Dermis blood vessel endothelial cell (primary cell): ENCODE results near the gene RALGAPA1. TPM values are rescaled to one million over a fixed set of nuclear protein-coding genes. Genes with fewer than 3 reads are reported as not detected.
A peak's percentile ranks its signal among the peaks of the same experiment; 100 is the strongest.

Experiments used
- DNase-seq: peaks from one replicate; pipeline ENCODE4 v3.0.0; 2010
- total RNA-seq: library from RNA; depleted of rRNA; stranded (reverse); fragments of >200 nt; gene quantifications from 2 replicates; pipeline ENCODE4 v1.2.3, GENCODE V29; 2014

Gene RALGAPA1
- total RNA-seq, 1 donor from 2014 or later: 44.1 TPM

- no peak for DNase-seq
These were observed 274.8 kb downstream of the RALGAPA1 start for GRCh38 chr14:35534208-35534872.

DNA sequence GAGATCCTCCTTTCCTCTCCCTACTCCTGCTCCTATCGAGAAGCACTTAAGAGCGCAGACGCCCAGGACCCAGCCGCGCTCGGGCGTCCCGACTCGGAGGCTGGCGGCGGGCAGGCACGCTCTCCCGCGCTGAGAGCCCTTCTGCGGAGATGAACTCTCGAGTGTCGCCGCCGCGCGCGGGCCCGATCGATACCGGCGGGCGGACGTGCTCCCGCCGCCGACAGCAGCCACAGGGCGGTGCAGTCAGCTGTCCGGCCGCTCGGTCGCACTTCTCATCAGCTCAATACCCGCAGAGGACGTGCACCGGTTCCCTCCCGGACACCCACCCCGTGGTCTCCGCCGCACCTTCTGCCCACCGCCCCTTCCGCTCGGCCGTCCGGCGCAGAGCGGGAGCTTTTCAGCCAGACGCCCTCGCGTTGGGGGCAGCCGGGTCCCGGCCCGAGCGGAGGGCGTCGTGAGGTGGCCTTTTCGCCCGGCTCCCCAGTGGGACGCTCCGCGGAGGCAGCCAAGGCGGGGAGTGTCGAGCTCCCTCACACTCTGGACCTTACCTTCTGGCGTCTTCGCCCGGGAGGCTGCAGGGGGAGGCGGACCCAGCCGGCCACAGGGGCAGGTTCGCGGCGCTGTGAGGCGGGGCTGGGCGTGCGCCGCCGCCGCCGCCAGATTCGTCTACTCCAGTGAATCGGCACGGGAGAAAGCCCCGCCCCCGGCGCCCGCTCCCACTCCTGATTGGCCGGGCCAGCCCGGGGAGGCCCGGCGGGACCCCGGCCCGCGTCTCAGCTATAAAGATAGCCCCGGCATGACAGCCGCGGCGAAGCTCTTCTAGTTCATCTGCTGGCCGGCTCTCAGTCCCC is 275.5 kb downstream of the RALGAPA1 start, which contains the start of gene INSM2:
Gene INSM2 (plus strand): TSS at position 808 of the 851 bp plus-strand sequence. CDS start 89 bp downstream, outside the sequence.
- DNase-seq: peak; percentile 69

GRCh38 chr14:35532783-35533356 is 276.2 kb downstream of the RALGAPA1 start:
- no peak for DNase-seq

DNA sequence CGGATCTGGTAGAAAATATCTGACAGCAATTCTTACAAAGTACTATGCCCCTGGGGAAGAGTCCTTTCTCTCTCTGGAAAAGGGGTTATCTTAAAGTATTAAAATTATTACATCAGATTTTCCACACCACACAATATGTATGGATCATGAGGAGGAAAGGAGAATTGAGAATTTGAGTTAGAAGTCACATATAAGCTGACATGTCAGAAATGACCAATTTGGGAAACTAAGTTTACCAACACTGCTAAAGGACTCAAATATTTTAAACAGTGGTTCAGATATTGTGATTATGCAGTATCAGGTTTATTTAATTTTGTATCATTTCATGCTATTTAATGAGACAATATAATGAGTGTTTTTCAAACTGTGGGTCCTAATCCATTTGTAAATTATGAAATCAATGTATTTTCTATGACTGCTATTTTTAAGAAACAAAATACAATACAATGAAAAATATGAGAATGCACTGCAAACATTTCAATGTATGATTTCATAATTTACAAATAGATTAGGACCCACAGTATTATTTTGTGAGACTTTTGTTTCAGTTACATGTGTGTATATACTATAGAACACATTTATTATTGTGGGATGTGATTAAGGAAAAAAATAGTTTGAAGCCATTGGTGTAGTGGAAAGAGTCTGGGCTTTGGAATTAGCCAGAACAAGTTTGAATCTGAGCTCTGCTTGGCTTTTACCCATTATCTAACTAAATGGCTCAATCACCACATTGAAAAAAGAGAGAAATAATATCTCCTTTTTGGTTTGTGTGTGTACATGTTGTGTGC is 276.9 kb downstream of the RALGAPA1 start:
- no peak for DNase-seq

GRCh38 chr14:35526962-35527361 is 282.1 kb downstream of the RALGAPA1 start:
- DNase-seq: no peak

DNA sequence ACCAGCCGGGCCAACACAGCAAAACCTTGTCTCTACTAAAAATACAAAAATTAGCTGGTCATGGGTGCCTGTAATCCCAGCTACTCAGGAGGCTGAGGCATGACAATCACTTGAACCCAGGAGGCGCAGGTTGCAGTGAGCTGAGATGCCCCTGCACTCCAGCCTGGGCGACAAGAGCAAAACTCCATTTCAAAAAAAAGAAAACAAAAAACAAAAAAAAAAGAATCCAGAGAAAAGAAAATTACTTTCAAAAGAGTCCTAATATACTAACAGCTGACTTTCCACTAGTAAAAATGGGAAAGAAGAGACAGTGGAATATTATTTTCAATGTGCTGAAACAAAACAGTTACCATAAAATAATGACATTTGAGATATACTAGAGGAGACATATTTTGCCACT is 283.4 kb downstream of the RALGAPA1 start:
- DNase-seq: no peak

DNA sequence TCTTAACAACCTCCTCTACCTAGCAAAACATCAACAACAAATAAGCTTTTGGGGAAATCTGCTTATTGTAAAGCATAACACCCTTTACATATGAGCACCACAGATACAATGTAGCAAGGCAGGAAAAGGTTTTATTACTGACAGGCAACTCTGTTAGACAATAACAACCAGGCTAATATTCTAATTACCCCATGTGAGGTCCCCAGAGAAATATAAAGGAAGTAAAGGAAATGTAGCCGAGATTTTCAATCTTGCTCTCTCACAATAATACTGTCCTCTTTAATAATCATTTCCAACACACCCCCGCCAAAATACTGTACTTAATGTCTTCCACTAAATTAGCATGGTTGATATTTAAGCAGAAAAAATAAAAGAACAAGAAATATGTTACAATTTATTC is 289.1 kb downstream of the RALGAPA1 start:
- DNase-seq: peak; percentile 25

DNA sequence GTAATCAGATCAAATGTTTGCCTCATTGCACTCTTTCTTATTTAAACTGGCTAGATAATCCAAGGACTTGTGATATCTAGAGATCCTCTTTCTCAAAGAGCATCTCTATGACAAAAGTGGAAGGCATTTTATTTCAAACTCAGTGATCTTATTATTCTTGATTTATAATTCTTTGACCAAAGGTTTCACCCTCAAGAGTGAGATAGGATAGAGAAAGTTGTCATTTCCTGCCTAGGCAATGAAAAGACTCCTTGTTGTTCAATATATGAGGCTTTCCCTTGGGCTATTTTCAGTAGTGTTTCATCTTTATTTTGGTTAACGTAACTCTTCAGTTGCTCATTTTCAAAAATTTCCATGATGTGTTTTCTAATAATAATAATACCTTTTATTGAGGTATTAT is 293.2 kb downstream of the RALGAPA1 start:
- DNase-seq: no peak

GRCh38 chr14:35512765-35513164 is 296.3 kb downstream of the RALGAPA1 start:
- DNase-seq: no peak

DNA sequence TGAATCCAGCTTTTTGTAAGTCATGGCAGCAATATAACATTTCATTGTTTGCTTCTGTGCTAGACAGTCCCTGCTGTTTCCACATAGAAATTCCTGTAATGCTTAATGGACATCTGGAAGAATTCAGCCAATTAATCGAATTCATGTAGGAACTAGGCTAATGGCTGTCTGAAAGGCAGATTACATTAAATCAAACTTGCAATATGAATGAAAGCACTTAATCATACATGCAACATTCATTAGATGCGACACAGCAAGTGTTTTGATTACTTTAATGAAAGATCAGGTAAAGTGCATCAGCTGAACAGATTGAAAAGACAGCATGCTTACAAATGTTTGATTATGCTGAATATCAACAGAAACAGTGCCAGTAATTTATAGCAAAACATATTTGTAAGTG is 299.2 kb downstream of the RALGAPA1 start:
- no peak for DNase-seq

DNA sequence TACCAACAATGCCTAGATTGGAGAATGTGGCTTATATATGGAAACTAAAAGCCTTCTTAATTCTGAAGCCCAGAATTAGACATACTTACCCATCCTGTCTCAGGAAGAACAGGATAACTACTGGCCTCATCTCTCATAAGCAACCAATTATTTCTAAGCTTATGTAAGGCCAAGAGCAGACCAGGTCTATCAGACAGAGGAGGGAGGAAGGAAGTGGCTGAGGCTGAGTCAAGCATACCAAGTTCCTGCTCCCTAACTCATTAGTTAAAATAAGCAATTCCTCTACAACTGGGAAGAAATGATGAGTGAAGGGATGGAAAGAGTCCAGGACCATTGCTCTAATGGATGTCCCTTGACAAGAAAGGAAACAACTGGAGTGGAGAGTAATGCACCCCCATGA is 302.2 kb downstream of the RALGAPA1 start:
- DNase-seq: peak; percentile 73

- peak; percentile 2 for DNase-seq
These were observed 302.6 kb downstream of the RALGAPA1 start for GRCh38 chr14:35506461-35506860.

- no peak for DNase-seq
These were observed 304.8 kb downstream of the RALGAPA1 start for GRCh38 chr14:35504260-35504659.

DNA sequence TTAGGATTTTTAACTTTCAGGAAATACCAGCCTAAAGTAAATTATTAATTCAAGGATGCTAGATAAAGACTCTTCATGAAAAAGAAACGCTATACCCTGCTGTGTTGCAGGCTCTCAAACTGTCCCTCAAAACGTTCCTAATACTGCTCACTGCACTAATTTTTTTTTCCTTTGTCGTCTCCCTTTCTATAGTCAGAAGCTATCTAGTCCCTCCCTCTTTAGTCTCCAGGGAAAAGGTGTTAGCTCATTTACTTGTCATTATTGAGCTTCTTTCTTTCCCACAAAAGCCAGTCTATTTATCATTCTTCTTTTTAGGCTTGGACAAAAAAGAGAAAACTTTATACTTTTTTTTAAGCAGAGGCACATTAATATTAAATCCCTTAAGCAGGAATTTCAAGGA is 305.4 kb downstream of the RALGAPA1 start:
- no peak for DNase-seq

DNA sequence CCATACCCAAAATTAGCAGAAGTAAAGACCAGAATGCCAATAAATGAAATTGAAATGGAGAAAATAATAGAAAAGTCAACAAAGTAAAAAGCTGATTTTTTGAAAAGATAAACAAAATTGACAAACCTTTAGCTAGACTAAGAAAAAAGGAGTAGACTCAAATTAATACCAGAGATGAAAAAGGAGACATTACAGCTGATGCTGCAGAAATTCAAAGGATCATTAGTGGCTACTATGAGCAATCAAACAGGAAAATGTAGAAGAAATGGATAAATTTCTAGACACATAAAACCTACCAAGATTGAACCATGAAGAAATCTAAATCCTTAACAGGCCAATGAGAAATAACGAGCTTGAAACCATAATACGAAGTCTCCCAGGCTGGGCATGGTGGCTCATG is 309.9 kb downstream of the RALGAPA1 start:
- no peak for DNase-seq

DNA sequence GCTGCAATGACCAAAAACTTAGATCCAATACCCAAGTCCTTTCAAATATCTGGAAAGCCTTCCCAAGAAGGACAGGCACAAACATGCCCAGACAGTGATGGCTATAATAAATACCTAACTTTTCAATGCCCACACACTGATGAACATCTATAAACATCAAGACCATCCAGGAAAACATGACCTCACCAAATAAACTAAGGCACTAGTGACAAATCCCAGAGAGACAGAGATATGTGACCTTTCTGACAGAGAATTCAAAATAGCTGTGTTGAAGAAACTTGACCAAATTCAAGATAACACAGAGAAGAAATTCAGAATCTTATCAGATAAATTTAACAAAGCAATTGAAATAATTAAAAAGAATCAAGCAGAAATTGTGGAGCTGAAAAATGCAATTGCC is 313.8 kb downstream of the RALGAPA1 start:
- DNase-seq: no peak

DNA sequence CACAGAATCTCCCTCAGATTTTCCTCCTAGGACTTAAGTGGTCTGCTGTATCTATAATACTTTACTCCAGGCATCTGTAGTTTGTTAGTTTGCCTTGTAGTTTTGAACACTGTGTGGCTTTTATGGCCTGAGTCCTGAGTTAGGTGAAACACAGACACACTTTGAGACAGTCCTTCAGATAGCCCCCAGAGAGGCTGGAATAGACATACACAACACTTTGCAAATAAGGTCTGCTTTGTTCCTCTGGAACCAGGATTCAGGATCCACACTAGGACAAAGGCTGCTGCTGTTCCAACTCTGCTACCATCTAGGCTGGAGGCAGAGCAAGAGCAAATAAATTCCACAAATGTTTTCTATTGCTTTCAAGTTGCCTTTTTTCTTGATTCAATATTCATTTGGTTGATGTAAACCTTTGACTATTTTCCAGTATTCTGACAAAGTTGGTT is 316.5 kb downstream of the RALGAPA1 start:
- no peak for DNase-seq

Other genes with a start within 250 kb of the RALGAPA1 start
- 2.9 and 10.8 TPM in 2 replicates for gene BRMS1L, start 17.0 kb upstream of the RALGAPA1 start, total RNA-seq